A673 (cell line): ENCODE measurements around the gene TCFL5.

Source experiments
- EZH2 ChIP-seq: fragments of 200-600 bp; sonication (generic); IDR thresholded peaks from 2 replicates; pipeline ENCODE4 v1.6.1; 2017; ENCODE audit warnings: borderline replicate concordance, low read depth, mild to moderate bottlenecking, mixed read lengths, antibody characterized with exemption, low read length; ENCODE audit not compliant: poor library complexity, severe bottlenecking
- TF ChIP-seq, protein P1 (sequence below): fragments of 300-800, 200-600 bp; sonication (generic); conservative IDR thresholded peaks from 2 replicates; pipeline ENCODE4 v1.5.1; 2017; ENCODE audit warnings: low read depth, mild to moderate bottlenecking, antibody characterized with exemption, low read length, moderate library complexity, mixed read lengths

DNA sequence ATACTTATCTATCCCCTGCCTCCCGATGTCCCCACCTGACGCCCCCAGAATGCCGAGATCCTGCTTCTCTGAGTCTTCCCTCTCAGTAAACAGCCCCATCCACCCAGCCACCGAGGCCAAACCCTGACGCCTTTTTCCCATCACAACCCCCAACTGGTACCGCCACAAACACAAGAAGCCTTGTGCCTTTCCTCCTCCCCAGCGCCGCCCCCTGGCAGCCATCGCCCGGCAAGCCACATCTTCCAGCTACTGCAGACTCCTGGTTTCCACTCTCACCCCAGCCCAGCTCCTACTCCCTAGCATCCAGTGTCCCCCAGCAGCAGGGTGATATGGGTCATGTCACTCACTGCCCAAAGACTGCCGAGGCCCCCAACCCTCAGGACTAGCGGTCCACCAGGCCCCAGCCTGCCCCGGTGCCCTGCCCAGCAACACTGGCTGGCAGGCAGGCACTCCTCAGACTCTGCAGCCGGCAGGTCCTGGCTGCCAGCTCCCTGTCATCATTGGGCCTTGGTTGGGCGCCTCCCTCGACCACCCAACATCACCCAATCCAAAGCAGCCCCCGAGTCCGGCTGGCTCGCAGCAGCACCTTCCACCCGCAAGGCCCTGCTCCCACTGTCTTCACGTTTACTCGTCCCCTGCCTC, 11.2 kb downstream of the TCFL5 start:
- TF ChIP-seq, protein P1, sequence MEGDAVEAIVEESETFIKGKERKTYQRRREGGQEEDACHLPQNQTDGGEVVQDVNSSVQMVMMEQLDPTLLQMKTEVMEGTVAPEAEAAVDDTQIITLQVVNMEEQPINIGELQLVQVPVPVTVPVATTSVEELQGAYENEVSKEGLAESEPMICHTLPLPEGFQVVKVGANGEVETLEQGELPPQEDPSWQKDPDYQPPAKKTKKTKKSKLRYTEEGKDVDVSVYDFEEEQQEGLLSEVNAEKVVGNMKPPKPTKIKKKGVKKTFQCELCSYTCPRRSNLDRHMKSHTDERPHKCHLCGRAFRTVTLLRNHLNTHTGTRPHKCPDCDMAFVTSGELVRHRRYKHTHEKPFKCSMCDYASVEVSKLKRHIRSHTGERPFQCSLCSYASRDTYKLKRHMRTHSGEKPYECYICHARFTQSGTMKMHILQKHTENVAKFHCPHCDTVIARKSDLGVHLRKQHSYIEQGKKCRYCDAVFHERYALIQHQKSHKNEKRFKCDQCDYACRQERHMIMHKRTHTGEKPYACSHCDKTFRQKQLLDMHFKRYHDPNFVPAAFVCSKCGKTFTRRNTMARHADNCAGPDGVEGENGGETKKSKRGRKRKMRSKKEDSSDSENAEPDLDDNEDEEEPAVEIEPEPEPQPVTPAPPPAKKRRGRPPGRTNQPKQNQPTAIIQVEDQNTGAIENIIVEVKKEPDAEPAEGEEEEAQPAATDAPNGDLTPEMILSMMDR, result no peak
- no peak for TF ChIP-seq EZH2
